Thyroid gland (tissue), 4 donors: ENCODE results near the gene ABCC1.

ENCODE experiments used
- POLR2A ChIP-seq, 2 donors: fragments of 450-650 bp; IDR thresholded peaks; one replicate each; pipeline ENCODE4 v1.6.1; 2017; ENCODE audit warnings: antibody characterized with exemption in 2 of 2, mild to moderate bottlenecking in 2 of 2, moderate library complexity in 1 of 2
- TF ChIP-seq, protein P1 (sequence below), 6 experiments: fragments of 200-600 bp in 3 of 6; fragments of 450-650 bp in 3 of 6; sonication (generic) in 3 of 6; IDR thresholded peaks; one replicate each; pipeline ENCODE4 v1.5.1; 2016 to 2019; ENCODE audit warnings: antibody characterized with exemption in 6 of 6, mild to moderate bottlenecking in 2 of 6, inconsistent platforms in 1 of 6, moderate library complexity in 1 of 6

DNA sequence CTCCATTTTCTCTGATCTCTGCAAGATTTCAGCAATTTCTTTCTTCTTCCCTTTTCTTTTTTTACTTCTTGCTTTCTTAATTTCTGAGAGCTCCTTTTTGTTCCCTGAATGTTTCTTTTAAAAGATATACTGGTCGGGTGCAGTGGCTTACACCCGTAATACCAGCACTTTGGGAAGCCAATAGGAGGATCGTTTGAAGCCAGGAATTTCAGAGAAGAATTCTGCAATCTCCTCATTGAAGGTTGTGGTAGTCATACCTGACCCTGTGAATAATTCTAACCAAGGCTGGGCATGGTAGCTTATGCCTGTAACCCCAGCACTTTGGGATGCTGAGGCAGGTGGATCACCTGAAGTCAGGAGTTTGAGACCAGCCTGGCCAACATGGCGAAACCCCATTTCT, 15.6 kb upstream of the ABCC1 start:
- TF ChIP-seq, protein P1, sequence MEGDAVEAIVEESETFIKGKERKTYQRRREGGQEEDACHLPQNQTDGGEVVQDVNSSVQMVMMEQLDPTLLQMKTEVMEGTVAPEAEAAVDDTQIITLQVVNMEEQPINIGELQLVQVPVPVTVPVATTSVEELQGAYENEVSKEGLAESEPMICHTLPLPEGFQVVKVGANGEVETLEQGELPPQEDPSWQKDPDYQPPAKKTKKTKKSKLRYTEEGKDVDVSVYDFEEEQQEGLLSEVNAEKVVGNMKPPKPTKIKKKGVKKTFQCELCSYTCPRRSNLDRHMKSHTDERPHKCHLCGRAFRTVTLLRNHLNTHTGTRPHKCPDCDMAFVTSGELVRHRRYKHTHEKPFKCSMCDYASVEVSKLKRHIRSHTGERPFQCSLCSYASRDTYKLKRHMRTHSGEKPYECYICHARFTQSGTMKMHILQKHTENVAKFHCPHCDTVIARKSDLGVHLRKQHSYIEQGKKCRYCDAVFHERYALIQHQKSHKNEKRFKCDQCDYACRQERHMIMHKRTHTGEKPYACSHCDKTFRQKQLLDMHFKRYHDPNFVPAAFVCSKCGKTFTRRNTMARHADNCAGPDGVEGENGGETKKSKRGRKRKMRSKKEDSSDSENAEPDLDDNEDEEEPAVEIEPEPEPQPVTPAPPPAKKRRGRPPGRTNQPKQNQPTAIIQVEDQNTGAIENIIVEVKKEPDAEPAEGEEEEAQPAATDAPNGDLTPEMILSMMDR (IDR thresholded peaks at IDR 0.05) = no peak
- TF ChIP-seq POLR2A (IDR thresholded peaks at IDR 0.05) = no peak
